HG02642 (cell line): ENCODE results near the gene CCDC50.

Experiments used
- ATAC-seq: cut with Tn5 transposase; IDR thresholded peaks from one replicate; pipeline ENCODE4 v1.9.1; 2021; ENCODE audit warnings: mild to moderate bottlenecking; ENCODE audit not compliant: unreplicated experiment, poor library complexity

Gene CCDC50

DNA sequence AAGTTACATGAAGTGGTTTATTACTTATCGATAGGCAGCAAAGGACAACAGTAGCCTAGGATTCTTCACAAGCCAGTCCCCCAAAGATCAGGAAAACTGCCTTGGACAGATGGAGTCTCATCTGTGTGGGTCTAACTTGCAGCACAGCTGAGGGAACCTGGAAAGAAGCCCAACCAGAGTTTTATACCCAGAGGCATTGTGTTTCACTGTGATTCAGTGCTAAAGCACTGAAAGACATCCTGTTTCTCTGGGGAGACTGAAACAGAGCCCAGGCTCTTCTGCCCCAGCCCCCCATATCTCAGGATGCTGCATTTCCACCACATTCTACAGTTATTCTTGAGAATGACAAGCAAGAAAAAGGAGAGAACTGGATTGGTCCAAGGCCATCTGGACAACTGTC, 83.6 kb downstream of the CCDC50 start:
- no peak for ATAC-seq

DNA sequence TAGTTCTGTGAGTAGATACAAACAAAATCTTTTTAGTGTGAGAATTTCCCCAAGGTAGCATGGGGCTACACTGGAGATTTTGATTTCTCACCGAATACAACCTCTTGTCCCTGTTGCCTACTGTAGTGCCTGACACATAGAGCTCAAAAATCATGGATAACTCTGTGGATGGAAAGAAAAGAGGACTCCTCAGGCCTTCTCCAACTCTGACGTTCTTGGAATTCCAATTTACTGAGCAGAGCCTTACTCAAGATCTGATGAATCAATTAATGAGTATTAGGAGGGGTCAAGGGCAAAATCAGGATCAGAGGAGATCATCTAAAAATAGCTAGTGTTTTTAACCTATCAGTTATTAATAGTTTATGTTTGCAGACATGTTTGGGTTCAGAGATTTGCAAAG, 85.1 kb downstream of the CCDC50 start:
- ATAC-seq = no peak

DNA sequence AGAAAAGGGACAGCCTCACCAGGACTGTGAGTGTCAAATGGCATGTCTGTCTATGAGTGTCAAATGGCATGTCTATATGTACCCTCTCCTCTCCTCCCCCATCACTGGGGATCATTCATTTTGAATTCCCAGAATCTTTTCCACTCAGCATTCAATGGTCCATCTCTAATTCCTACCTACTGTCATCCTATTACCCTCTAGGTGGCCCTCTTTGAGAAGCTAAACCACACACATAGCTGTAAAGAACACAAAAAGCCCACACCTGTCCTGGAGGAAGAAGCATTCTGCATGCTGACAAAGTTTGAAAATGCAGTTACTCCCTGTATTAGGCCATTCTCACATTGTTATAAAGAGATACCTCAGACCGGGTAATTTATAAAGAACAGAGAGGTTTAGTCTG, 85.5 kb downstream of the CCDC50 start:
- no peak for ATAC-seq

DNA sequence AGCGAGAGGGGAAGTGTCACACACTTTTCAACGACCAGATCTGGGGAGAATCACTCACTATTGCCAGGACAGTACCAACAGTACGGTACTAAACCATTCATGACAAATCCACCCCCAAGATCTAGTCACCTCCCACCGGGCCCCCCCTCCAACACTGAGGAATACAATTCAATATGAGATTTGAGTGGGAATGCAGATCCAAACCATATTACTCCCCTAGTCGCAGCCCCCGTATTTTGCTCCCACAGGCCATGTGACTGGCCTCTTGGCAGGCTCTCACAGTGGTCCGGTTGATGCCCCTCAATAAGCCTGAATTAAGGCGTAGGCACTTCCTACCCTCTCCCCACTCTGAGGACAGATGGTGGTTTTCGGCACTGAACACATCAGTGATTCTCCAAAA, 86.4 kb downstream of the CCDC50 start:
- no peak for ATAC-seq

DNA sequence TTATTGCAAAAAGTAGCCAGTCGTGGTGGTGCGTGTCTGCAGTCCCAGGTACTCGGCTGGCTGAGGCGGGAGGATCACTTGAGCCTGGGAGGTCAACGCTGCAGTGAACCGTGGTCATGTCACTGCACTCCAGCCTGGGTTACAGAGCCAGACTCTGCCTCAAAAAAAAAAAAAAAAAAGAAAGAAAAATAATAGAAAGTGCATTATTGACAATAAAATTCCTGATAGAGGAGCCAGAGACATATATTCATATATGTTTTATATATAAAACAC, 88.2 kb downstream of the CCDC50 start:
- ATAC-seq = no peak

DNA sequence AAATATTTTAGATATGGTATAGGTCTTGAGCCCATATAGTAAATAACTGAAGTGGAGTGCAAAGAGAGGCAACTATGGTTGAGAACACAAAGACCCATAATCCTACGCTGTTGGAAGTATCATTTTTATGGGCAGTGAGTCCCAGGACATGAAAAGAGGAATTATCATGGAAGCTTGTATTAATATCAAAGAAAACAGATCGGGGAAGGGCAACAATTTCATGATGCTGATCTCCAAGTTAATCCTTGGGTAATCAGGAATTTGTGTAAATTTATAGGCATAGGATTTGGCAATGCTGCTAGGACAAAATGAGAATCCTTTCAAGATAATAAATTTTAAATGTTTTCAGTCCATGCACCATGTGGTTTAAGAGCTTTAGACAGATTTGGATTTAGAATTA, 91.6 kb downstream of the CCDC50 start:
- no peak for ATAC-seq

DNA sequence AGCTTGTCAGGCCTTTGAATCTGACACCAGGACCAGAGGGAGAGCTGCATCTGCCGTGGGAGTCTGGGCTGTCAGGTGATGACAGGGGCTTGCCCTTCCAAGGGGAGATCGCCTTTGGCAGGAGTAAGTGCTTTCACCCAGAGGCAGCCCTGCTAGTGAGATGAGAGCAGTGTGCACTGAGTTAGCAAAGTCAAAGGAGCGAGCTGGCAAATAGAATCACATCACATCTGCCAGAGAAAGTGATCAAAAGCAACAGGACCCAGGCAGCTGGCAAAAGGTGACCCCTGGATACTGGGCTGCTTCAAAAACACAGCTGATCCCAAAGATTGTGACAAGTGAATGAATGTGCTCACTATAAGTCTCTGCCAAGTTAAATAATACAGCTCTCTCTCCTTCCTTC, 95.7 kb downstream of the CCDC50 start:
- ATAC-seq = no peak

DNA sequence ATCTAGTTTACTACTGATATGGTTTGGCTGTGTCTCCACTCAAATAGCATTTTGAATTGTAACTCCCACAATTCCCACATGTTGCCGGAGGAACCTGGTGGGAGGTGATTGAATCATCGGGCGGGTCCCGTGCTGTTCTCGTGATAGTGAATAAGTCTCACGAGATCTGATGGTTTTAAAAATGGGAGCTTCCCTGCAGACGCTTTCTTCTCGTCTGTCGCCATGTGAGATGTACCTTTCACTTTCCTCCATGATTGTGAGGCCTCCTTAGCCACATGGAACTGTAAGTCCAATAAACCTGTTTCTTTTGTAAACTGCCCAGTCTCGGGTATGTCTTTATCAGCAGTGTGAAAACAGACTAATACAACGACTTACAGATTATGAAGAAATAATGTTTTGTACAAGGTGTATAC, 96.1 kb downstream of the CCDC50 start:
- ATAC-seq = no peak

DNA sequence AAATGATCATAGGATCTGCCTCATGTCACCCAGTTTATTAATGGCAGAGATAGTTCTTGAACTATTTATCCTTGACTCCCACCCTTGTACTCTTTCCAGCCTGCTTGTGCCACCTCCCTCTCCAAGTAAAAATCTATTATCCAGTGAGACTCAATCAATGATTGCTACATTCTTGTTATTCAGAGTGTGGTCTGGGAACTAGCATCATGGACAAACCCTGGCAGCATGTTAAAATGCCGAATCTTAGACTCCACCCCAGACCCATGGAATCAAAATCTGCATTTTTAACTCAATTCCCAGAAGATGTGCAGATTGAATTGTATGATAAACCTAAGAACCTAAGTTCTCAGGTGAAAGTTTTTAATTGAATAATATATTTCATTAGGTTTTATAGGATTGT, 97.1 kb downstream of the CCDC50 start:
- ATAC-seq = no peak

DNA sequence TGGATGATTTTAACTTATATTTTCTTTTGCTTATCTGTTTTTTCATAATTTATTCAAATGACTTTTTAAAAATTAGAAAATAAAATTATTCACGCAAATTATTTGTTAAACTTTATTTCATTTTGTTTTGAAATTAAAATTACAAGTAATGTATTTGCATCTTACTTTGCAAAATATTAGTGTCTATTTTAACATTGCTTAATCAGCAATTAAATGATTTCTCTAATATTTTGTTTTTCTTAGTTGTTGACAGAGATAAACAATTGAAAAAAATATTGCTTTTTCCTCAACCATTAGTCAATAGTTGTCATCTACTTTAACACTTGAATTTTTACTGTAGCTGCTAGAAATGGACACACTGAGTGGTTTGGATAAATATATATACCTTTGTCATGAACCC, 99.0 kb downstream of the CCDC50 start:
- no peak for ATAC-seq

DNA sequence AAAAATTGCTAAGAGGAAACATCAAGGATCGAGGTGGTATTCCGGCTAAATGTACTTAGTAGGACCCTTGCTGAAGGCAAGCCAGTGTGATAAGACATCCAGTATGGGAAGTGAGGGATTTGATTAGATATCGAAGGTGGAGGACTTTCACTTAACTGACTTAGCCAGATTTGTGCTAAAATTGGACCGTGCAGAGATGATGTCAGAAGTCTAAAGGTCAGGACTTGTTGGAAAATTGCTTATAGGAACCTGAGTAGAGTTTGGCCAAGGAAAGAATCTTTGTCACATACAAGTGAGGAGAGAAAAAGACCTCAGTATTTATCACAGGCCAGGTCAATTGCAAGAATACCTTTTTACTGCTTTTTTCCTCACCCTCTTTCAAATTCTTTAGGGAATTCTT, 100.9 kb downstream of the CCDC50 start:
- ATAC-seq = no peak

DNA sequence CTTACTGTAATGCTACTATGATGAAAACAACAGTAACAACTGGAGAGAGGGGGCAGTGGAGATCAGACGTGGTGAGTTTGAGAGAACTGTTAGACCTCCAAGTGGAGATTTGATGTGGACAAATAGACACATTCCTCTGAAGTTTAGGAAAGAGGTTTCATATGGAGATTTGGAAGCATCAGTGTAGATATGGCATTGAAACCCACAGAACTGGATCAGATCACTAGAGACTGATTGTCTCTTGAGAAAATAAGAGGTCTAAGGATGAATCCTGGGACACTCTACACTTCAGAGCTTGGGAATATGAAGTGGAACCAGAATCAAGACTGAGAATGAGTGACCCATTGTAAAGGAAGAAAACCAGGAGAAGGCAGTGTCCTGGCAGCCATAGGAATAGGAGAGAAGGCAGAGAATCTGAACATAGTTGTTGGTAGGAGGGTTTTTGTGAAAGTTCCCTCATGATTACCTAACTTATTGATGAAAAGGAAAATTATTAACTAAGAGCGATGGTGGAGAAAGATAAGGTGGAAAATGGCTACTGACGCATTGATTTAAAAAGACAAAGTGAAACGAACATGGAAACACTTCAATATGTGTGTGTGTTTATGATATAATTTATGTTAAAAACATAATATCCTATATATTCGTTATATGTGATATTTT, 102.1 kb downstream of the CCDC50 start:
- no peak for ATAC-seq

DNA sequence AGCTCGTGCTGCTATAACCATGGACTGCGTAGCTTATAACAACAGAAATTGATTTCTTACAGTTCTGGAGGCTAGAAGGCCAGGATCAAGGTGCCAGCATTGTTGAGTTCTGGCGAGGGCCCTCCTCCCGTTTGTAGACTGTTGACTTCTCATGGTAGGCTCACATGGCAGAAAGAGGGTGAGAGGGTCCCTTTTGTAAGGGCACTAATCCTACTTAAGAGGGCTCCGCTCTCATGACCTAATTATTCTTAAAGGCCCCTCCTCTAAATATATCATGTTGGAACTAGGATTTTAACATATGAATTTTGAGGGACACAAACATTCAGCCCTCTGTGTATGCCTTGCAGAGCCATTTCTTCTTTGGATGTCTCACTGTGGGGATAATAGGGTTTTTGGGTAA, 103.0 kb downstream of the CCDC50 start:
- no peak for ATAC-seq

DNA sequence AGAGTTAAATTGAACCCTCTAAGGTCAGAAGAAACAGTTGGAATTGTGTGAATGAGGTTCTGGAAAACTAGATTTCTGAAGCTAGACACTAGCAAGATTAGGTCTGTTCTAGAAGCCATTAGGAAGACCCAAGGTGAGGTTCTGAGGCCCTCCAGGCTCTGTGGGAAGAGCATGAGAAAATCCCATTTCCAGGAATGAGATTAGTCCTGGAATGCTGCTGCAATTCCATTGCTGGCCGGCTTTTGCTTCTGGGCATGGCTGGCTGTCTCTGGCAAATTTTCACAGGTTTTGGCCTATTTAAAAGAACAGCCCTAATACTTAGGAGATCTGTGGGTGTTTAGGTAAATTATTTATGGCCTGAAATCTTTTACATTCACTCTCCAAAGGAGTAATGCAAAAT, 104.8 kb downstream of the CCDC50 start:
- no peak for ATAC-seq

DNA sequence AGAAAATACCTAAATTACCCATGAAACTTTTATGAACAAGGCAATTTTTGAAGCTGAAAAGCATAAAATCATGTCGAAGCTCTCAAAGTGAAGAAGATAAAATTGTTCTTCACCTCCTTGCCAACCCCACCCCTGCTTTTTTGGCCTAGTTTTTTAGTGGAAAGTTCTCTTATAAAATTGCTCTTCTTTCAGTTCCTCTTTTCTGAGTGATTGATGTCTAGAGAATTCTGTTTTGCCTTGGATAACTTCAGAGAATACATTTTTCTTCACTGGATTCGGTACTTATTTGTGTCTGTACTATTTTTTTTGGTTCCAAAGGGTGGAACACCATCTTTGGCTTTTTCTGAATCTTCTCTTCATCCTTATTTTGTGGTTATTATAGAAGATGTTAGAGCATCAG, 106.8 kb downstream of the CCDC50 start:
- ATAC-seq = no peak

DNA sequence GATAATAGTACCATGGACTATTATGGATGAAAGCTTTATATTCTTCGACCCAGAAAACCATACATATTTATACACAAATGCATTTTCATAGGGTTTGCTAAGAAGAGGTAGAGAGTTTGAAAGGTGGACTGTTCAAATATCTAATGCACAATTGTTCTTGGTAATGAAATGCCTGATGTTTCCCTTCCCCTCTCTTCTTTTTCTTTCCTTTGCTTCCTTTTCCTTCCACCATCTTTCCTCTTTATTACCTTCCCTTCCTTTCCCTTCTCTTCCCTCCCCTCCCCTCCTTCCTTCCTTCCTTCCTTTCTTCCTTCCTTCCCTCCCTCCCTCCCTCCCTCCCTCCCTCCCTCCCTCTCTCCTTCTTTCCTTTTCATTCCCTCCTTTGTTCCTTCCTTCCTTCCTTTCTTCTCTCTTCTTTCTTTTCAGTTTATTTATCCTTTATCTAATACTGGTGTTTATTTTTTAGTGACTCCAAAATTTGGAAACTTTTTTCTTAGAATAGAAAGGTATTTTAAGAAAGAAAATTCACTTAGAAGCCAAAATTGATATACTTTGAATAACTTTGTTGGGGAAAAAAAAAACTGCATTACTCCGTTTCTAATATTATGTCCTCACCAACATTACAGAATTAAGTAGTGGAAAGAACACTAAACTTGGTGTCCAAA, 109.1 kb downstream of the CCDC50 start:
- ATAC-seq = no peak

DNA sequence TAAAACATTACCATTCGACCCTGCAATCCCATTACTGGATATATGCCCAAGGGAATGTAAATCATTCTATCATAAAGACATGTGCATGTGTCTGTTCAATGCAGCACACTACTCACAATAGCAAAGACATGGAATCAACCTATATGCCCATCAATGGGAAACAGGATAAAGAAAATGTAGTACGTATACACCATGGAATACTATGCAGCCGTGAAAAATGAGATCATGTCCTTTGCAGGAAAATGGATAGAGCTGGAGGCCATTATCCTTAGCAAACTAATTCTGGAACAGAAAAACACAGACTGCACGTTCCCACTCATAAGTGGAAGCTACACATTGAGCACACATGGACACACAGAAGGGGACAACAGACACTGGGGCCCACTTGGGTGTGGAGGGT, 111.3 kb downstream of the CCDC50 start:
- no peak for ATAC-seq

DNA sequence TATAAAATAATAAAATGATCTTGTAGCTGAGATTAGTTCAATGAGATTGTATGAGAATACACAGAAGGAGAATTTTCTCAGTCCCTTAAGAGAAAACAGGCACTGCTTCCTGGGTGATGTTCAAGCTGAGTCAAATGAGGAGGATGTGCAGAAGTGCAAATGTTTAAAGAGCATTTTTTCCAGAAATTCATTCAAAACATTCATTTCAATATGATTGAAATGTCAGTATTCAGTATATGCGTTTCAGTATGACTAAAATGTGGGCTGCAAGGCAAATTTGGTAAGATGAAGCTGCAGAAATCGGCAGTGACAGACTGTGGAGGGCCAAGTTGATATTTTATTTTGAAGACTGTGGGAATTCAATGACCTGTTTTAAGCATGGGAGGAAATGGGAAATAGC, 112.5 kb downstream of the CCDC50 start:
- no peak for ATAC-seq

DNA sequence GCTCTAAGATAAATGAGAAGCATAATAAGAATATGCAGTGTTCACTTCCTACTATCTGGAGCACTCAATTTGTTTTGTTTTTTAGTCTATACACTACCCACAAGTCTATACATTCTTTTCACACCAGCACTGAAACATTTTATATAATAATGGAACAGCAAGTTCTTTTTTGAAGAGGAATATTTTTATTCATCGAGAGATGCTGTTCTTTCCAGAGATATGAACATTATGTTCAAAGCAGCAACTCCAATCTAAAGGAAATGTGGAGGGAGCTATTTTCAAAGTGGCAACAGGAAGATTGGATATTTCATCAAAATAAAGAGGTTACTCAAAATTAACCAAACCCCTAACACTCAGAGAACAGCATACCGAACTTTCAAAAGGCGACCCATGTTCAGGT, 115.4 kb downstream of the CCDC50 start:
- no peak for ATAC-seq
